Activated naive CD4-positive, alpha-beta T cell treated with Interleukin-2 at 50 U/mL for 16 hours (primary cell): Measurements from ENCODE around the gene ASTL.

ENCODE experiments used
- DNase-seq: peaks from one replicate; pipeline ENCODE4 v3.0.0-alpha.2; 2020

The ASTL gene

GRCh38 chr2:96158554-96158940, 20.2 kb upstream of the ASTL start:
- no peak for DNase-seq

DNA sequence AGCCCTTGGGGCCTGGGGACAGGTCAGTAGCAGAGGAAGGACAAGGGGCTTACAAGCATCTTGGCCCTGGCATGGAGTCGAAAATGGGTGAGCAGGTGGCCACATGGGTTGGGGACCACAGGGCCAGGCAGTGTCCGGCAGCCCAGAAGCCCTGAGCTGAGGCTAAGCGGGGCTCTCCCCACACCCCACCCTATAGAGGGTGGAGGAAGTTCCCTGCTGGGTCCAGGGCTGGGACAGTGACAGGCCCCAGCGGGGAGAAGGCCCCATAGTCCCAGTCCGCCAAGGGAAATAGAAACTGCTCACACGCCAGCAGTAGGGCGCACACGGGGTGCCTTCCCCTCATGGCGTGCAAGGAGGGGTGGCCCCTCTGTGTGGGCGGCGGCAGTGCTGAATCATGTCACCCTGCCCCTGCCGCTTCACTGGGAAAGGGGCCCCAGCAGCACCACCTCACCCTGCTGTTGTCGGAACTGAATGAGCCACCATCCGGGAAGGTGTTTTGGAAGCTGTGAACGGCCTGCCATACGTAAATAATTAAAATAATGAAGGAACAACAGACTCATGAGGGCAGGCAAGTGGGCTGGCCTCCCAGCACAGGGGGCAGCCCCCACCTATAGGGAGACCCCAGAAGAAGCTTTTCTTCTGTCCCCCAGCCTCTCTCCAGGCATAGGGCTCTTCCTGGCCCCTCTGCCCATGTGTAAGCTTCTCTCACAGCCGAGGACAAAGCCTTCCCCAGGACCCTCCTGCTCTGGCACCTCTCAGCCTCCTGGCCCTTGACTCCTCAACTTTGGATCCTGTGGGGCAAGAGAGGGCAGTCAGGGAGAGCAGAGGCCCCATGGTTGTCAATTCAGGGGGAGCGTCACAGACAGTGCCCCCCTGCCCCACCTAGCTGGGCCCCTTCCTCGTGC, 19.6 kb upstream of the ASTL start:
- peak; percentile 96 for DNase-seq

- no peak for DNase-seq
Measured at GRCh38 chr2:96156926-96157648, 18.8 kb upstream of the ASTL start.

GRCh38 chr2:96156011-96156820, 17.9 kb upstream of the ASTL start:
- DNase-seq = peak; percentile 63

DNA sequence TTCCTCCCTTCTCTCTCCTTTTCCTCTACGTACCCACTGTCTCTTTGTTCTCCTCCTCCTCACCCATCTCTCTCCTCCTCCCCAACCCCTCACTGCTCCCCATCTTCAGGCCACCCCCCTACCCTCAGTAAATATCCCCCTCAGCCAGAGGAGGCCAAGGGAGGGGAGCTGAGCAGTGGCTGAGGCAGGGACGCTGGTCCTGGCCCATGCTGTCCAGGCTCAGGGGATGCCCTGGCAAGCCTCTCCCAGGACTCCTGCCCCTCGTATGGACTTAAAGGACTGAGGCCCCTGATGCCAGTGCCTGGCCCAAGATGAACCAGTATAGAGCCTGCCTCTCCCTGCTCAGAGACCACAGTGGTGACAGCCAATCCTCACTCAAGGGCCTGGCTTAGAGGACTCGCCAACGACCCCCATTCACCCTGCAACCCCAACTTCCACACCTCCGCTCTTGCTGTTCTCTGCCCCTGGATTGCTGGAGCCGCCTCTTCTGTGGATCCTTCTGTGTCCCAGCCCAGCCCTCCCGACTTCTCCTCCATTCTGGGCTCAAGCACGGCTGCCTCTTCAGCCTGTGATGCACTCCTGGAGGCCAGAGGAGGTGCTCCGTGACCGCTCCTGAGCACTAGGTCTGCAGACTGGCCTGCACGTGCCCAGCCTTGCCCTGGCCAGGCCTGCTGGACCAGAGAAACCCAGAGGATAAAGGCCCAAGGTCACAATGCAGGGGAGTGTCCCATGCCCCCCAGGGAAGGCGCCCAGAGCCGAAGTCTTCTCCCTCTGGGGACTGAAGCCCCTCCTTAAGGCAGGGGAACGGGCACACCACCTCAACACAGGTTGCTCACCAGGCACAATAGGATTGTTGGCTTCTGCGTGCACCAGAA, 16.4 kb upstream of the ASTL start:
- DNase-seq = no peak

DNA sequence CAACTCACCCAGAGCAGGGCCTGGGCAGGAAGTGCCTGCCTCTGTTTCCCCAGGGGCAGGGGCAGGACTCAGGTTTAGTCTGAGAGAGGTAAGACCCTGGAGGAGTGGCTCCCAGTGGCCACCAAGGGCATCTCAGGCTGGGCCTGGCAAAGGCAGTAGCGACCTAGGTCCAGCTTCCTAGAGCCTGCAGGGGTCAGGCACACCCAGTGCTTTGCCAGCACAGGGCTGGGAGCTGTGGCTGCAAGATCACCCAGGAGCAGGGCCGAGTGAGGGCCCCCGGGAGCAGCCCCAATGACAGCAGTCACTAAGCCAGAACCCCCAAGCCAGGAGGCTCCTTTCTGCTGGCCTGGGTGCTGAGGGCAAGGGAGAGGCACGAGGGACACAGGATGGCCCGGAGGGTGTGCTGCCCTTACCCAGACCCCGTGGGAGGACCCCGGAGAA, 15.7 kb upstream of the ASTL start:
- DNase-seq = no peak

DNA sequence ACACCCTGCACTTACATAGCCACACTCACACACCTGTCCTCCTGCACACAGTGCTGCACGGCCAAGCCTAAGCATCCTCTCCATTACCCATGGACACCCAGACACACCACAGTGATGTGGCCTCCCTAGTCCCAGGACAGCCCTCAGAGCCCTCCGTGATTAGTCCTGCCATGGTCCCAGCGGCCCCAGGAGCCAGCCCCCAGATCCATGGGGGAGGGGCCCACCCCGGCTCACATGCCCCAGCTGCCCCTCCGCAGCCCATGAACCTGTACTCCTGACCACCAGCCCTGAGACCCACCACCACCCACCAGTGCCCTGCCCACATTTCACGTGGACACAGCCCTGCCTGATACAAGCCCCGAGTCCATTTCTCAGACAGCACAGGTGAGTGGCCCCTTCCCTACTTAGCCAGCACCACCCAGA, 15.0 kb upstream of the ASTL start:
- DNase-seq = no peak

DNA sequence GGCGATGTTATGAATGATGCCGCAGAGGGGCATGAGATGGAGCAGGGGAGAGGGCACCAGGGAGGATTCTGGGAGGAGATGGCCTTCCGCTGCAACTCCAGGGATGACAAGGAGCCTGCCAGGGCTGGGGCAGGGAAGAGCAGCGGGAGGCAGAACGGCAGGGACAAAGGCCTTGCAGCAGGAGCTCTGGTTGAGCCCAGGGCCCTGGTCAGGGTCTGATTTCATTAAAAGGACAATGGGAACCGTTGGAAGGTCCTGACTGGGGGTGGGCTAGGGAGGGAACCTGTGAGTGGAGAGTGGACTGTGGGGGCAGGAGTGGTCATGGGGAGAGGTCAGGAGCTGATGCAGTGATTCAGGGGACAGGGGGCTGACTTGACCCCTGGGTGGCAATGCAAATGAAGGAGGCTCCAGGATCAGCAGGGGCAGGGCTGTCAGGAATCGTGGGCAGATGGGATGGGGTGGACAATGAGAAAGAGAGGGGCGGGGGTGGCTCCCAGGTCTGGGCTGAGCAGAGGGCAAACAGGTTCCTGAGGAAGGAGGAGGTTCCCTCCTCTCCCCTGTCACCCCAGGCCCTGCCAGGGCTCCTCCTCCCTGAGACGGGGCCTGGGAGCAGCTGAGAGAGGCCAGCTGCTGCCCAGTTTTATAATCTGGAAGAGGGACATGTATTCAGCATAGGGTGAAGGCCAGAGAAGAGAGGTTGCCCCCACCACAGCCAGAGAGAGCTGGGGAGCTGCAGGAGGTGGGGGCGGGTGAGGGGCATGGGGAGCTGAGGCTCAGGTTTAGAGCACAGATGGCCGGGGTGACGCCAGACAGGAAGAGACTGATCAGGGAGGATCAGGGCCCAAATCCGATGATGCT, 14.2 kb upstream of the ASTL start:
- no peak for DNase-seq

DNA sequence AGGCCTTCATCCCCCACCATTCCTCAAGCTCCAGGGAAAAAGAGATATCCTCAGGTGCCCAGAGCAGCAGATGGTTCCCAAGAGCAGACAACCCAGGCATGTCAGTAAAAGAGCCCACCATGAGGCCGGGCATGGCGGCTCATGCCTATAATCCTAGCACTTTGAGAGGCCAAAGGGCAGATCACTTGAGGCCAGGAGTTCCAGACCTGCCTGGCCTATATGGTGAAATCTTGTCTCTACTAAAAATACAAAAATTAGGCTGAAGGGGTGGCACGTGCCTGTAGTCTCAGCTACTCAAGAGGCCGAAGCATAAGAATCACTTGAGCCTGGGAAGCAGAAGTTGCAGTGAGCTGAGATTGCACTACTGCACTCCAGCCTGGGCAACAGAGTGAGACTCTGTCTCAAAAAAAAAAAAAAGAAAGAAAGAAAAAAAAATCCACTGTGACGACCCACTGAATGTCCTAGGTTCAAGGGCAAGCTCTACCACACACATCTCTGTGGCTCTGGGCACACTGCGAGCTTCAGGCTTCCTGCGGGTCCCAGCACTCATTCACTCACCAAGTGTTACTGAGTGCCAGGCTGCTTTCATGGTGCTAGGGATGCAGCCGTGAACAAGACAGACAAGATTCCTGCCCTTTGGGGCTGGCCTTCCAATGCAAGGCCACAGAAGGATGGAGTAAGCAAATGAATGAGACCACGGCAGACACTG, 13.4 kb upstream of the ASTL start:
- no peak for DNase-seq

DNA sequence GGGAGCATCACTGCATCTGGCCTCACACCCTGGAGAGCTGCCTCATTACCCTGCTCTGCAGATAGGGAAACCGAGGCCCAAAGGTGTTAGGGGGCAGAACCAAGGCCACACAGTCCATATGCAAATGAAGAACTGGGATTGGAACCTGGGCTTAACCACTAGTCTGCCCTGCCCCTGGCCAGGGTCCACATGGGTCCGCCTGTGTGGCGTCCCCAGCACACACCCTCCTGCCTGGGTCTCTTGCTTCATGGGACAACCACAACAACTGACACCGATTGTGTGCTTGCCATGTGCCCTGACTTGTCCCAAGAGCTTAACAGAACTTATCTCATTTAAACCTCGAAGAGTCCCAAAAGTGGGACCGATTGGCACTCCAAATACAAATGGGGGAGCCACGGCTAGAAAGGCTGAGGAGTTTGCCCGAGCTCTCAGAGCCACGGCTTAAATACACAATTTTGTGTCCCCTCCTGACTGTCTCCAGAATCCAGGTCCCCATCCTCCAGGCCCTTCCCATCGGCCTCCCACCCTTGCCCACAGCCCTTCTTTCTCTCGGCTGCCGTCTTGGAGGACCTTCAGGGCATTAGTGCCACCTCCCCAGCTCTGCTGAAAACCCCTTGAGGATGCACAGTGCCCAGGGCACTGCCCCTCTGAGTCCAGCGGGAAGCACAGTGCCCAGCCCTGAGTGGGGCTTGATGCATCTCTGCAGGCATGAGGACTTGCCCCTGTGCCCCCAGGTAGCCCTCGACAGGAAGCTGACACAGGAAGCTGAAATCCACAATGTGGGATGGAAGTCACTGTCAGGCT, 12.7 kb upstream of the ASTL start:
- DNase-seq = no peak

DNA sequence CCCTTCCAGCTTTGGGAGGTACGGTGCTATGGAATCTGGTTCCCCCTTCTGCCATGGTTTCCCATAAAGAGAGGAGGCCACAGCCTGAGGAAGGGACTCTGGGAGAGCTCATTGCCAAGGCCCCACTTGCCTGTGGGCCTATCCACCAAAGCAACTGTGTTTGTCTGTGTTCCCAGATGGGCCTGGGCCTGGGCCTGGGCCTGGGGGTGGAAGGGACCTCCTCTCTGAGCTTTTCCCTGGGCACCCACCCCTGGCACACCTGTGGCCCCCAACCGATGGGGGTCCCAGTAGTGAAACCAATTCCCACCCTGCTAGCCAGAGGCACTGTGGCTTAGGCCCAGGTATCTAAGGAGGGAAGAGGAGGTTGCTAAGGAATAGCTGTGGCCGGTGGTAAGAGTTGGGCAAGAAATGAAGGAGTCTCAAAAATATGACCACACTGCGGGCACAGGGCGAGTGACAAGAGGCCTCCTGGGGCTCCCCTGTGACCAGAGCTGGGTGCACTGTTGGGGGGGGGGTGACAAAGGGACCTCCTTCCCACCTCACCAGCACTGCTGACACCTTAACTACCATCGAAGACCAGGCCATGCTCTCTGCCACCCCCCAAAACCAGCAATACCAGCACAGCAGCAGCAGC, 11.8 kb upstream of the ASTL start:
- no peak for DNase-seq

DNA sequence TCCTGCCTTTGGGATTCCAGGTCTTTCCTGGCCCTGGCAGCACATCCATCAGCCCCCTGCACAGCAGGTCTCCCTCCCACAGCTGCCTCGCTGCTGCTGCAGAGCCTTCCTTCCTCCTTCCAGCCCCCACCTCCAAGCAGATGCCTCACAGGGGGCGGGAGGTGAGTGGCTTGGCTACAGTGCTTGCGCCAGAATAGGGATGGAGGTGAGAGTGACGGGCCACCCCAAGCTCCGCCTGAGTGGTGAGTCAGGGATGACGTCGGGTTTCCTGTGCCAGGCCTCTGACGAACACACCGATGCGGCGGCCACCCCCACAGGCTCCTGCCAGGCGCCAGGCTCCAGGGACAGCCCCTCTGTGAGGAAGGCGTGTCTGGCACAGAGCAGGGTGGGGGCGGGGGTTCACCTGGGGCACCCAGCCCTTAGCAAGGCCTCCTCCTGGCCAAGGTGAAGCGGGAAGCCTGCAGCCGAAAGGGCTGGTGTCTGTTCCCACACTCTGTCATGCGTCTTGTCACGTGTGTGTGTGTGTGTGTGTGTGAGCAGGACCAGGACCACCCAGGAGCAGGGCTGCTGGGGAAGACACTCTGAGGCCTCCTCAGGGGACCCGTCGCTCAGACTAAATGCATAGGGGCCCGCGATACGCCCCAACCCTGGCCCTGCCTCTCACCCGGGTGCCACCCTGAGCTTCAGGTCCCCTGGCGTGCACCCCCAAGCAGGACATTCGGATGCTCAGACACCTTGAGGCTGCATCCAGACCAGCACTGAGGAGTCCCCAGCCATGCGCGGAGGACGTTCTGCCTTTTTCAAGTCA, 10.3 kb upstream of the ASTL start:
- peak; percentile 97 for DNase-seq

DNA sequence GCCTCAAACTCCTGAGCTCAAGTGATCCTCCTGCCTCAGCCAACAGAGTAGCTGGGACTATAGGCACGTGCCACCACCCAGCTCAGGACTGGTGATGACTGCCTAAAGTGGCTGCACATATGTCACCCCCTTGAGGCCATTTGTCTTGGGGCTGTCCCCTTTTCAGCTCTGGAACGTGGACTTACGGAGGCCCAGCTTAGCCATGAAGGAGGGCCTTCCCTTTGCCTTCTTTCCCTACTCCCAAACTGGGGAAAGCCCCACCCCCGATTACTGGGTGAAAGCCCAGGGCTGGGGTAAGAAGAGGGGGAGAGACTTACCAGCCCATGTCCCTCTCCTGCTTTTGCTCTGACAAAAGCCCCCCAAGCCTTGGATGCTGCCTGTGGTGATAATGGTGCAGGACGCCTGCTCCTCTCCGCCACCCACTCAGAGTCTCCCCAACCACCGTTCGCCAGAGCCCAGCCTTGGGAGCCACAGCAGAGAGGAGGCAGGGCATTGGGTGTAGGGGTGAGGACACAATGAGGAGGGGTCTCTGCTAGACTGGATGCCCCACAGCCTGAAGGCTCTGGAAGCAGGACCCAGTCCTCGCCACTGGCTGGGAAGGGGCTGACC, 9.4 kb upstream of the ASTL start:
- DNase-seq = no peak

DNA sequence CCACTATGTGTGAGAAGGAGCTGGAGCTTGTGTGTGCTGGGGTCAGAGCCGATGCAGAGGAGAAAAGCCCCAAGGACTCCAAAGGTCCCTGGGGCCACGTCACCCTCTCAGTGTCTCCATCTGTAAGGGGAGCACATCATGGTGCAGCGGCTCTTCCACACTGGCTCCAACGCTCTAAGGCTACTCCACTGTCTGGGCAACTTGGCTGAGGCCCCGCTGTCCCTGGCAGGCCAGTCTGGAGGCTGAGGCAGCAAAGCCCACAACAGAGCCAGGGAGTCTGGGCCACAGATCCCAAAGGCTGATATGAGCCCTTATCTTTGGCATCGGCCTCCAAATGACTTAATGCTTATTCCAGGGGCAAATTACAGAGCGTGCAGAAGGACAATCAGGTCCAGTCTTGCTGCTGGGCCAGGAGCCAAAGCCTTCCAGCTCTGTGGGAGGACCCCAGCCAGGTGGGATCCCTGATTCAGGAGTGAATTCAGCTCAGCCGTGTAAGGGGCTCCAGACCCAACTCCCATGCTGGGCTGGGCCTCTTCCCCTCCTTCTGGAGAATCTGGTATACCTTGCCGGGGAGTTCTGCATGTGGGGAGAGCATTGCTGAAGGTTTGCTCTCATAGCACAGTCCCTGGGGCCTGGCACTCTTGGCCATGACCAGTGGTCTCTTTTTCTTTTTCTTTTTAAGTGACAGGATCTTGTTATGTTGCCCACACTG, 8.7 kb upstream of the ASTL start:
- no peak for DNase-seq

GRCh38 chr2:96146153-96146880, 8.0 kb upstream of the ASTL start:
- peak; percentile 93 for DNase-seq

GRCh38 chr2:96145848-96146152, 7.5 kb upstream of the ASTL start:
- DNase-seq = no peak
